ENCODE results near the gene STK10. TPM values are rescaled to one million over a fixed set of nuclear protein-coding genes. Genes with fewer than 3 reads are reported as not detected.

STK10 gene
- total RNA-seq, 1 experiment from 2014 or later, result 22.9 TPM

GRCh38 chr5:172004824-172005237, 183.2 kb downstream of the STK10 start:
- no peaks in the 10 kb centered on the region for H3K9me3 ChIP-seq (ENCODE audit: control insufficient read depth in 1 of 2, insufficient read depth in 1 of 2, low read depth in 1 of 2, low read length in 2 of 2)
- H3K27ac ChIP-seq (ENCODE audit: low read depth, low read length), result peak overlapping the region; percentile 97; the same call in 1 of the 2 replicates
- H4K20me1 ChIP-seq (ENCODE audit: insufficient read depth), result peaks cover 18% of the 10 kb centered on the region; the same call in 1 of the 2 replicates
- TF ChIP-seq SIN3A (IDR thresholded peaks at IDR 0.05; ENCODE audit: low read depth) (no peak), YY1 (IDR thresholded peaks at IDR 0.05; ENCODE audit: extremely low read depth, insufficient replicate concordance, low read depth, low read length) (no peak), ZBTB33 (IDR thresholded peaks at IDR 0.05; ENCODE audit: extremely low read depth, insufficient replicate concordance, low read length) (no peak), SRF (IDR thresholded peaks at IDR 0.05; ENCODE audit: low read depth) (no peak), TCF7L2 (IDR thresholded peaks at IDR 0.05; ENCODE audit: borderline replicate concordance, extremely low read depth, insufficient read depth, insufficient read length) (no peak), CTCF (IDR thresholded peaks at IDR 0.05 in 2 of 3, conservative IDR thresholded peaks at IDR 0.05 in 1 of 3; ENCODE audit: borderline replicate concordance in 1 of 3, insufficient read depth in 1 of 3, low read depth in 2 of 3, low read length in 2 of 3) (no peak), POLR2AphosphoS5 (IDR thresholded peaks at IDR 0.05; ENCODE audit: low read depth, low read length) (no peak), CBX3 (IDR thresholded peaks at IDR 0.05; ENCODE audit: low read depth) (no peak), CEBPB (IDR thresholded peaks at IDR 0.05; ENCODE audit: low read depth) (no peak)
- H3K4me3 ChIP-seq (replicated peaks in 1 of 2; ENCODE audit: low read depth in 1 of 2, low read length in 2 of 2), result peak overlapping the region; percentile 78 to 99
- BruUV-seq (replicated peaks), result no TSS peak
- ATAC-seq (no peak), DNase-seq (ENCODE audit: low read depth, low spot score) (no peak)
- peaks cover 9 to 36% of the 10 kb centered on the region in 2 experiments; a peak in 3 of 4 replicates for H3K4me1 ChIP-seq (ENCODE audit: control insufficient read depth in 1 of 2, insufficient read depth in 2 of 2, low read length in 2 of 2)
- H3K4me2 ChIP-seq (ENCODE audit: low read length), result peak overlapping the region; percentile 89
- H3K27me3 ChIP-seq (ENCODE audit: insufficient read depth, low read length), result no peaks in the 10 kb centered on the region
- RAD21 ChIA-PET (ENCODE audit: low non-redundant PET in 1 of 2, low total read pairs in 2 of 2, uncharacterized antibody in 2 of 2, unreplicated experiment in 2 of 2), result no interaction called here
- H3K9me2 ChIP-seq (ENCODE audit: insufficient read depth), result no peaks in the 10 kb centered on the region
- peak overlapping the region; percentile 94 for H3K9ac ChIP-seq (ENCODE audit: low read length)
- H3K79me2 ChIP-seq (ENCODE audit: insufficient read depth, low read length), result peaks cover 75% of the 10 kb centered on the region
- H2AFZ ChIP-seq (ENCODE audit: low read depth, low read length, poor library complexity, severe bottlenecking), result no peak overlapping the region
- CTCF ChIA-PET, result interaction anchor here (3.8 kb wide), 1 partner anchor 93 kb away, joined by 24 read pairs; no protein-coding TSS in a partner anchor
- POLR2A ChIA-PET, result interaction anchor here (0.9 kb wide), 1 partner anchor 59 kb away, joined by 3 read pairs; no protein-coding TSS in a partner anchor
- intact Hi-C loops (cut with micrococcal nuclease), result loop anchor here (10.0 kb wide), 1 partner anchor 290 kb away; no protein-coding TSS in a partner anchor
- H3K36me3 ChIP-seq (ENCODE audit: control insufficient read depth in 1 of 2, insufficient read depth in 2 of 2, low read length in 2 of 2), result no peaks in the 10 kb centered on the region
